ENCODE data around the gene RNF7. TPM values are rescaled to one million over a fixed set of nuclear protein-coding genes. Genes with fewer than 3 reads are reported as not detected.

The RNF7 gene
- total RNA-seq, 1 donor from 2014 or later: 67.3 TPM

GRCh38 chr3:141795741-141796080, 57.6 kb downstream of the RNF7 start:
- intact Hi-C loops (cut with micrococcal nuclease): loop anchor here (1.0 to 5.0 kb wide), 7 partner anchors 57 to 652 kb away; partner anchors contain the start of genes RASA2, RNF7, TFDP2 and XRN1
- Mint-ChIP-seq H3K9me3 (no peaks in the 10 kb centered on the region), H3K4me1 (peaks cover 44% of the 10 kb centered on the region), H3K36me3 (ENCODE audit: low read depth) (no peaks in the 10 kb centered on the region), H3K27ac (peak overlapping the region; percentile 52), H3K27me3 (no peaks in the 10 kb centered on the region), H3K4me3 (no peak overlapping the region)
- no peak for DNase-seq

GRCh38 chr3:141796081-141796888, 58.2 kb downstream of the RNF7 start:
- no peaks in the 10 kb centered on the region for H3K9me3 Mint-ChIP-seq
- no peaks in the 10 kb centered on the region for H3K27me3 Mint-ChIP-seq
- peak; percentile 92 for DNase-seq
- intact Hi-C loops (cut with micrococcal nuclease): loop anchor here (1.0 to 5.0 kb wide), 7 partner anchors 58 to 651 kb away; partner anchors contain the start of genes RASA2, RNF7, TFDP2 and XRN1
- H3K4me3 Mint-ChIP-seq: peak overlapping the region; percentile 84
- H3K36me3 Mint-ChIP-seq (ENCODE audit: low read depth): no peaks in the 10 kb centered on the region
- peak overlapping the region; percentile 100 for H3K27ac Mint-ChIP-seq
- H3K4me1 Mint-ChIP-seq: peaks cover 44% of the 10 kb centered on the region

Other genes with a start within 250 kb of the RNF7 start
- not detected in 2 replicates for gene GRK7, start 25.1 kb downstream of the RNF7 start, total RNA-seq
- 223 and 224 TPM in 2 replicates for gene ATP1B3, start 138.3 kb downstream of the RNF7 start, total RNA-seq